Left lung (tissue), 10 donors: ENCODE results near the gene E2F3. TPM values are rescaled to one million over a fixed set of nuclear protein-coding genes. Genes with fewer than 3 reads are reported as not detected.
A peak's percentile ranks its signal among the peaks of the same experiment; 100 is the strongest.

Experiments used
- ATAC-seq: fragments of 200-7000 bp; cut with Tn5 transposase; one replicate; pipeline ENCODE4 v1.9.1; 2020; ENCODE audit warnings: moderate library complexity
- DNase-seq, 4 donors: peaks; one replicate each; pipeline ENCODE4 v3.0.0-alpha.2; 2013 to 2020
- H3K27ac ChIP-seq, 2 donors: fragments of 200-600 bp; sonication (generic) in 1 of 2; one replicate each; pipeline versions ENCODE4 v1.5.0 to v1.8.0; 2020 to 2021
- H3K27me3 ChIP-seq, 2 donors: fragments of 200-600 bp; sonication (generic) in 1 of 2; one replicate each; pipeline versions ENCODE4 v1.5.0 to v1.8.0; 2020 to 2021
- H3K36me3 ChIP-seq, 2 donors: fragments of 200-600 bp; sonication (generic) in 1 of 2; one replicate each; pipeline versions ENCODE4 v1.5.0 to v1.8.0; 2020 to 2021
- H3K4me1 ChIP-seq, 2 donors: fragments of 200-600 bp; one replicate each; pipeline ENCODE4 v1.8.0; 2021
- H3K4me3 ChIP-seq, 2 donors: fragments of 200-600 bp; sonication (generic) in 1 of 2; one replicate each; pipeline versions ENCODE4 v1.5.0 to v1.8.0; 2020 to 2021; ENCODE audit warnings: mild to moderate bottlenecking in 1 of 2
- H3K9me3 ChIP-seq, 2 donors: fragments of 200-600 bp; sonication (generic) in 1 of 2; one replicate each; pipeline versions ENCODE4 v1.5.0 to v1.8.0; 2020 to 2021
- intact Hi-C, 2 donors: fragments of 100-400 bp; cut with DNase I; formaldehyde crosslinking; loops; one replicate each; pipeline versions ENCODE4 v1.11.2 to v1.14.2; 2022
- polyA plus RNA-seq, 6 donors: library from polyadenylated mRNA; unstranded; fragments of 120-200 nt; gene quantifications; one replicate each; pipeline ENCODE4 v1.2.1, GENCODE V29; 2013; ENCODE audit not compliant: insufficient read length in 6 of 6
- total RNA-seq, 2 donors: library from RNA; stranded (reverse); fragmentation: NEBNext Ultra II Directional; extraction: Animal tissue kit (Norgen Biotek cat#: 25700); gene quantifications; one replicate each; pipeline ENCODE4 v1.2.1, GENCODE V29; 2021
- TF ChIP-seq, protein P1 (sequence below), 2 donors: fragments of 200-600 bp; sonication (generic) in 1 of 2; IDR thresholded peaks; one replicate each; pipeline versions ENCODE4 v1.5.0 to v1.8.0; 2021; ENCODE audit warnings: antibody characterized with exemption in 2 of 2
- donor health status: DM: no; HTN: yes; CAD: no.
- donor health status: DM: no; HTN: no; CAD: no.

The E2F3 gene
- total and polyA plus RNA-seq, 8 donors = 11.4 to 18.6 (median 15.1) TPM

DNA sequence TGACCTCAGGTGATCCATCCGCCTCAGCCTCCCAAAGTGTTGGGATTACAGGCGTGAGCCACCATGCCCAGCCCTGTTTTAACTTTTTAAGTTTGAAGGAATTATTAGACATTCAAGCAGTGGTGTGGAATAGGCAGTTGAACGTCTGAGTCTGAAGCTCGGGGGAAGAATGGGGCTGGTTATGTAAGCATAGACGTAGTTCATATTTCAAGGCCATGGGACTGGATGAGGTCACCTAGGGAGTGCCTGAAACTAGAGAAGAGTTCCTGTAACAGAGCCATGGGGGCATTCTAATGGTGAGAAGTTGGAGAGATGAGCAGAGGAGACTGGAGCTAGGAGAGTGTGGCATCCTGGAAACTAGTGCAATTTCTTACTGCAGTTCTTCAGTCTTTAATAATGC lies 139.0 kb downstream of the E2F3 start:
- no peaks in the 10 kb centered on the region for H3K9me3 ChIP-seq
- H3K27ac ChIP-seq = no peak overlapping the region
- H3K36me3 ChIP-seq = peaks cover 0 to 8% of the 10 kb centered on the region in 2 donors
- DNase-seq = no peak
- peaks cover 0 to 6% of the 10 kb centered on the region in 2 donors for H3K4me1 ChIP-seq
- no peaks in the 10 kb centered on the region for H3K27me3 ChIP-seq
- intact Hi-C loops = no loop called here
- no peak overlapping the region for H3K4me3 ChIP-seq
- TF ChIP-seq, protein P1, sequence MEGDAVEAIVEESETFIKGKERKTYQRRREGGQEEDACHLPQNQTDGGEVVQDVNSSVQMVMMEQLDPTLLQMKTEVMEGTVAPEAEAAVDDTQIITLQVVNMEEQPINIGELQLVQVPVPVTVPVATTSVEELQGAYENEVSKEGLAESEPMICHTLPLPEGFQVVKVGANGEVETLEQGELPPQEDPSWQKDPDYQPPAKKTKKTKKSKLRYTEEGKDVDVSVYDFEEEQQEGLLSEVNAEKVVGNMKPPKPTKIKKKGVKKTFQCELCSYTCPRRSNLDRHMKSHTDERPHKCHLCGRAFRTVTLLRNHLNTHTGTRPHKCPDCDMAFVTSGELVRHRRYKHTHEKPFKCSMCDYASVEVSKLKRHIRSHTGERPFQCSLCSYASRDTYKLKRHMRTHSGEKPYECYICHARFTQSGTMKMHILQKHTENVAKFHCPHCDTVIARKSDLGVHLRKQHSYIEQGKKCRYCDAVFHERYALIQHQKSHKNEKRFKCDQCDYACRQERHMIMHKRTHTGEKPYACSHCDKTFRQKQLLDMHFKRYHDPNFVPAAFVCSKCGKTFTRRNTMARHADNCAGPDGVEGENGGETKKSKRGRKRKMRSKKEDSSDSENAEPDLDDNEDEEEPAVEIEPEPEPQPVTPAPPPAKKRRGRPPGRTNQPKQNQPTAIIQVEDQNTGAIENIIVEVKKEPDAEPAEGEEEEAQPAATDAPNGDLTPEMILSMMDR (IDR thresholded peaks at IDR 0.05) = no peak
- ATAC-seq = peak; percentile 15

DNA sequence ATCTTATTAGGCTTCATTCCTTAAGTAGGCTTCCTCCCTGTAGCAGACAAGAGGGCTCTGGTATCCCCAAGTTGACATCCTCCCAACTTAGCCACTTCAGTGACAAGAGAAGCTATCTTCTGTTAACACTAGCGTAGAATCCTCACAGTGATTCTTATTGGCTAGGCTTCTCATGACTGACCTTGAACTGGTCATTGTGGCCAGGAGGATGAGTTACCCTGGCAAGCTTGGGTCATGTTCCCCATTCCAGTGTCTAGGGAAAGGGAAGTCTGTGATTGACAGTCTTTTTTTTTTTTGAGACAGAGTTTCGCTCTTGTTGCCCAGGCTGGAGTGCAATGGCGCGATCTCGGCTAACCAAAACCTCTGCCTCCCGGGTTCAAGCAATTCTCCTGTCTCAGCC lies 139.7 kb downstream of the E2F3 start:
- H3K27ac ChIP-seq = no peak overlapping the region
- ATAC-seq = peak; percentile 42
- TF ChIP-seq, protein P1 (IDR thresholded peaks at IDR 0.05) = no peak
- H3K4me3 ChIP-seq = no peak overlapping the region
- H3K36me3 ChIP-seq = peaks cover 0 to 12% of the 10 kb centered on the region in 2 donors
- no peak for DNase-seq
- H3K27me3 ChIP-seq = no peaks in the 10 kb centered on the region
- peaks cover 0 to 3% of the 10 kb centered on the region in 2 donors for H3K4me1 ChIP-seq
- H3K9me3 ChIP-seq = no peaks in the 10 kb centered on the region
- intact Hi-C loops = no loop called here

DNA sequence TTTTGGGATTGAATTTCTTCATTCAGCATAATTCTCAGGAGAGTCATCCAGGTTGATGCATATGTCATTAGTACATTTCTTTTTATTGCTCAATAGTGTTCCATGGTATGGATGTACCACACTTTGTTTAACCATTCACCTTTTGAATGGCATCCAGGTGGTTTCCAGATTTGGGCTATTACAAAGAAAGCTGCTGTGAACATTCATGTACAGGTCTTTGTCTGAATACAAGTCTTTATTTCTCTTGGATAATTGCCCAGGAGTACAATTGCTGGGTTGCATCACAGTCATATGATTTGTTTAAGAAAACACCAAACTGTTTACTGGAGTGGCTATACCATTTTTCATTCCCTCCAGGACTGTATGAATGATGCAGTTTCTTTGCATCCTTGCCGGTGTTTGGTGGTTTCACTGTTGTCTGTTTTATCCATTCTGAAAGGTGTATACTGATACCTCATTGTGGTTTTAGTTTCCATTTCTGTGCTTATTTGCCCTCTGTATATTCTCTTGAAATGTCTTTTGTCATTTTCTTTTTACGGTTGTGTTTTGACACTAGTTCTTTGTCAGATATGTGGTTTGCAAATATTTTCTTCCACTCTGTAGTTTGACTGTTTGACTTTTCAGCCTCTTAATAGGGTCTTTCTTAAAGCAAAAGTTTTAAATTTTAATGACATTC lies 141.4 kb downstream of the E2F3 start:
- intact Hi-C loops = no loop called here
- Histone ChIP-seq H3K27ac (no peak overlapping the region), H3K9me3 (no peaks in the 10 kb centered on the region), H3K4me1 (peaks cover 0 to 3% of the 10 kb centered on the region in 2 donors), H3K36me3 (peaks cover 0 to 15% of the 10 kb centered on the region in 2 donors), H3K27me3 (no peaks in the 10 kb centered on the region), H3K4me3 (no peak overlapping the region)
- TF ChIP-seq, protein P1 (IDR thresholded peaks at IDR 0.05) = no peak
- DNase-seq (peak in 1 of 4 donors; percentile 22), ATAC-seq (no peak)

Other genes with a start within 250 kb of the E2F3 start
- 10 to 100 TPM; 15.8 to 20.7 TPM for gene MBOAT1, start 189.4 kb upstream of the E2F3 start, total RNA-seq
- gene MBOAT1, start 189.4 kb upstream of the E2F3 start, polyA plus RNA-seq = 10 to 100 TPM; 14.8 to 22.2 (median 19.0) TPM
- 10 to 100 TPM; 13.6 to 14.0 TPM for gene CDKAL1, start 132.6 kb downstream of the E2F3 start, total RNA-seq
- gene CDKAL1, start 132.6 kb downstream of the E2F3 start, polyA plus RNA-seq = 10 to 100 TPM; 15.4 to 20.7 (median 18.6) TPM